HG02943 (cell line): ENCODE data around the gene DTX2.
"Not testable (repeated sequence)": the region's sequence is repeated elsewhere in the genome, so short reads cannot be mapped to it uniquely, and the experiment has no call there.

Experiments used
- ATAC-seq: cut with Tn5 transposase; IDR thresholded peaks from one replicate; pipeline ENCODE4 v1.9.1; 2021; ENCODE audit warnings: mild to moderate bottlenecking, low read depth, moderate library complexity; ENCODE audit not compliant: unreplicated experiment

The DTX2 gene

DNA sequence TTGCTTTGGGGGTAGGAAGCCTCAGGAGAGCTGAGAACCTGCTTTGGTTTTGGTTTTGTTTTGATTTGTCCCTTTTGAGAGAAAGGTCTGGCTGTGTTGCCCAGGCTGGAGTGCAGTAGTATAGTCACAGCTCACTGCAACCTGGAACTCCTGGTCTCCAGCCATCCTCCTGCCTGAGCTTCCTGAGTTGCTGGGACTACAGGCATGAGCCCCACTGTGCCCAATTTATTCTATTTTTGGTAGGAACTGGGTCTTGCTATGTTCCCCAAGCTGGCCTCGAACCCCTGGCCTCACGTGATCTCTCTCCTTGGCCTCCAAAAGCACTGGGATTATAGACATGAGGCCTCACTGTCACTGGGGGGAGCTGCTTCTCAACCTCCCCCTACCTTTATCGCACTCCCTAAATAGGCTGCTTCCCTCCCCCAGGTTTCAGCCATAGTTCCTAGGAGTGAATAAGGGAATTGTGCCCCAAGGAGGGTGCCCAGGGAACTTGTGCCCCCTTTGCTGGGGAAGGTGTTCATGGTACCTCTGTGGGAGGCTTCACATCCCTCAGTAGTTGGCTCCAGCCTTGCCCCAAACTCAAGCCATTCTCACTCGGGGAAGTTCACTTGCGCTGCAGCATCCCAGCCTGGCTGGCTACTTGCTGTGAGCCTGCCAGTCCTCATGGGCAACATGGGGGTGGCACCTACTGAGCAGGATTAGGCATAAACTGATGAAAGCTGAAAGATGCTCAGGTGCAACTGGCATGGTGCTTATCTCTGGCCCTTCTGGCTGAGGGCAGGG lies 18.7 kb upstream of the DTX2 start:
- not testable (repeated sequence) for ATAC-seq

DNA sequence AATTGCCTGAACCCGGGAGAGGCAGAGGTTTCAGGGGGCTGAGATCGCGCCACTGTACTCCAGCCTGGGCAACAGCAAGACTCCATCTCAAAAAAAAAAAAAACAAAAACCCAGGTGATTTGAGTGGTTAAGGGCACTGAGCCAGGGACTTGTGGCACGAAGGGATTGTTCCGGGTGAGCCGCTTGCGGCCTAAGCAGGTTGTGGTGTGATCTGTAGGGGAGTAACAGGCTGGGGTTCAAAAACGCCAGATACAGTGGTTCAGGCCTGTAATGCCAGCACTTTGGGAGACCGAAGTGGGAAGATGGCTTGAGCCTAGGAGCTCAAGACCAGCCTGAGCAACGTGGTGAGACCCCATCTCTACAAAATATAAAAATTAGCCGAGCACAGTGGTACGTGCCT lies 17.7 kb upstream of the DTX2 start:
- ATAC-seq, result not testable (repeated sequence)

- peak; percentile 83 for ATAC-seq
Measured at GRCh38 chr7:76445577-76446008, 15.9 kb upstream of the DTX2 start.

GRCh38 chr7:76457017-76457416 lies 4.5 kb upstream of the DTX2 start:
- not testable (repeated sequence) for ATAC-seq

DNA sequence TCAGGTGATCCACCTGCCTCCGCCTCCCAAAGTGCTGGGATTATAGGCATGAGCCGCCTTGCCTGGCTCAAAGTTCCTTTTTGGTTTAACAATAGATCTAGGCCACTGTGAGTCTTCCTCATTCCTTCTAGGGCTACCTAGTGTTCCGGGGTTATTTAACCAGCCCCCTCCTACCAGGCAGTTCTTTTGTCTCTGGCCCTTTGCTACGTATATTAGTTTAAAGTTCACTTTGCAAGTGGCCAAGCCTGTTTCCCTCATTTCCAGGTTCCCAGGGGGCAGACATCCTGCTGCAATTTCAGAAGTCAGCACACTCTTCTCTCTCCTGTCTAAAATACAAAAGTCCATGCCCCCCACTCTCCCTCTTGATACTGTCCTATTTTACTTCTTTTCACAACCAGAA lies 3.0 kb upstream of the DTX2 start:
- not testable (repeated sequence) for ATAC-seq

- not testable (repeated sequence) for ATAC-seq
Measured at GRCh38 chr7:76460767-76461166, 742 bp upstream of the DTX2 start.

DNA sequence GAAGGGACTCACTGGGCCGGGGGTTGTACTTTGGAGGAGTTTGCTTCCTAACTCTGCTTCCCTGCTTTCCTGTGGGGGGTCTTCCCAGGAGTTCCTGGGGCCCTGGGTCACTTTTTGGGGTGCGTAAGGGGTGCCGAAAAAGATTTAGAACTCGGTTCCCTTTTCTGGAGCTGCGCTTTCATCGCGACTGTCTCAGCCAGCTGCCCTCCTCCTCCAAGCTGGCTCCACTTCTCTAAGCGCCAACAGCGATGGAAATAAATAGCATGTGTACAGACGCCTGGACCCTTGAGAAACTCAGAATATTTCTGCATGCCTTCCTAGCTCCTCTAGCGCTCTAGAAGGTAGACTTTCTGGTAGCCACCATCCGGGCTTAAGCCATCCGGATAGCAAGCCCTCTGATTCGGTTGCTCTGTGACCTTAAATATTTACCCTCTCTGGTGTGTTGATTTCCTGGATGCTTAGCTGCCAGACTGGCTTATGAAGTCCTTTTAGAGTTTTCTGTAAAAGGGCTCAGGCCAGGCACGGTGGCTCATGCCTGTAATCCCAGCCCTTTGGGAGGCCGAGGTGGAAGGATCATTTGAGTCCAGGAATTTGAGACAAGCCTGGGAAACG lies 868 bp downstream of the DTX2 start:
- not testable (repeated sequence) for ATAC-seq

GRCh38 chr7:76464959-76465358 lies 3.5 kb downstream of the DTX2 start:
- ATAC-seq, result not testable (repeated sequence)

GRCh38 chr7:76465950-76466349 lies 4.4 kb downstream of the DTX2 start:
- ATAC-seq, result not testable (repeated sequence)

DNA sequence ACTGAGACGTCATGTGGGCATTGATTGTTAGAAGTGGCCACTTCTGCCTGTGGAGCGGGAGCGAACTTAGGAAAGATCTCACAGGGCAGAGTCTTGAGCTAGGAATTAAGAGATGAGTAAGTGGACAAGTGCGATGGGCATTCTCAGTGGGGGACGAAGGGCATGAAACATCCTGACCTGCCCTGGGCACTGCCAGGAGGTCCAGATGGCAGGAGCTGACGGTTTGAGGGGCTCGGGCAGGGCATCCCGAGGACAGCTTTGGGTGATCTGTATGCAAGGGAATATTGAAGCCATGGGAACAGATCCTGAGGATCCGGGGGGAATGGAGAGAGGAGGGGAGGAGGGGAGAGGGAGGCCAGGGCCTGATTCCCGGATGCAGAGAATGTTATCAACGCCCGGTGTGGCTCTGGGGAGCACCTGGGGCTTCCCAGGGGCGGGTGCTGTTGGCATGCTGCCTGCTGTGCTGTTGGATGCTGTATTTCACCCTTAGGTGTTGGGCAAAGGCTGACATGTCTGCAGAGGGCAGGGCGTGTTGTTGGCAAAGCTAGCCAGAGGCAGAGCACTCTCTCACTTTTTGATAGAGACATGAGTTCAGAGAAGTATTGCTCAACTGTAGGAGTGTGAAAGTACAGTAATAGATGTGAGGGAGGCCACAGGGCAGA lies 6.4 kb downstream of the DTX2 start:
- not testable (repeated sequence) for ATAC-seq

- ATAC-seq, result not testable (repeated sequence)
Measured at GRCh38 chr7:76471556-76472221, 10.2 kb downstream of the DTX2 start.

DNA sequence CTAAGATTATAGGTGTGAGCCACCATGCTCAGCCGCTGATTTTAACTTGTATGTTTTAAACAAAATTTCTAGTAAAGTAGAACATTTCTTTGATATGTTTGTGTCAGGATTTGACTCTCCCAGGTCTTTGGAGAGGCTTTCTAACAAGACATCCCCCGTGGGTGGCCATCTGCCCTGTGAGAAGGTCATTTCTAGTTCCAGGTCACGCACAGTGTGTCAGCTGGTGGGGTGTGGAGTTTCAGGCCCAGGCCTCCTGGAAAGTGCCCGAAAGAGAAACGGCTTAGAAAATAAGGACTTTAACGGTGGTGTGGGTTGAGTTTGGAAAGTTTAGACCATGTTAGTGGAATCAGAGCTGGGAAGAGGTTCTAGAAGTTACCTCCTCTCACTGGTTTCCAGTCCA lies 11.6 kb downstream of the DTX2 start:
- not testable (repeated sequence) for ATAC-seq

- ATAC-seq, result not testable (repeated sequence)
Measured at GRCh38 chr7:76476280-76476679, 14.8 kb downstream of the DTX2 start.

DNA sequence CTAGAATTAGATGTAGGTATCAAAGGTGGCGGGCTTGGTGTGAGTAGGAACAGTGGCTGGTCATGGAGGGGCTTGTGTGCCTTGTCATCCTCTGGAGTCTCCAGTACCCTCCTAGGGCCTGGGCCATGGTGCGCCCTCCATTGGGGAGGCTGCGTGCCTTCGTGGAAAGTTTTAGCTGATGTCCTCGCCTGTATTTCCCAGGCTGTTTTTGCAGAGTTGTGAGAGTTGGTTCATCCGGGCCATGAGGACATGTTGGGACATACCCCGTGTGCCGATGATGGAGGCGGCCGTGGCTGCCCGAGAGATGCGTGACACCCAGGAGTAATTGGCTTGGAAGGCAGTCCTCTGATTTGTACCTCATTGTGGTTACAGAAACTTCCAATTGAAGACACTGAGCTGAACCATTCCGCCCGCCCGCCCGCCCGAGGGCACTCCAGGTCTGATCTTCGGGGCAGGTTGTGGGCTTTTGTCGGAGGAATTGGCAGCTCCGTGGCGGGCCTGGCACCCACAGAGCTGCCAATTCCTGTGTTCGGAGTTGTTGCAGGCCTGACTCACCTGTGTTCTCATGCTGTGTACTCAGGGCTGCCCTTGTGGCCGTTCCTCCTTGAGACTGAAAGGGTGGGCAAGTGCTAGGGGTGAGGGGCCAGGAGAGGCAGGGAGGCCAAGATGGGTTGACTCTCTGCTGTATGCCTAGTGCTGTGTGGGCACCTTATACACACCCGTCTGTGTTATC lies 15.4 kb downstream of the DTX2 start:
- ATAC-seq, result not testable (repeated sequence)

- not testable (repeated sequence) for ATAC-seq
Measured at GRCh38 chr7:76479628-76480027, 18.1 kb downstream of the DTX2 start.

GRCh38 chr7:76480403-76481253 lies 19.1 kb downstream of the DTX2 start:
- not testable (repeated sequence) for ATAC-seq

GRCh38 chr7:76482660-76483059 lies 21.2 kb downstream of the DTX2 start:
- ATAC-seq, result not testable (repeated sequence)

DNA sequence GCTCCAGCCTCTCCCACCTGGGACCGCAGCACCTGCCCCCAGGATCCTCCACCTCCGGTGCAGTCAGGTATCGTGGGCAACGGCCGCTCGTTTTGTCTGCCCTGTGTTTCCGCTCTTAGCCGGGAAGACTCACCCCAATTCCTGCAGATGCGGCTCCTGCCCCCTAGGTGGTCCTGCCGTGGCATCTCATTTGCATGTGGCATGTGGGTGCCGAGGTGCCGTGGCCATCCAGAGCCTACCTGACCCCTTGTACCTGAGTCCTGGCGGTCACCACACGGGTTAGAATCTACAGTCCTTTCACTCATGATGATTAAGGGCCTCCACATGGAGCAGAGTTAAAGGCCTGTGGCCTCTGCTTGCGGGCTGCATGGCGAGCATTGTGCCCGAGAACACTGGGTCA lies 21.6 kb downstream of the DTX2 start:
- not testable (repeated sequence) for ATAC-seq

DNA sequence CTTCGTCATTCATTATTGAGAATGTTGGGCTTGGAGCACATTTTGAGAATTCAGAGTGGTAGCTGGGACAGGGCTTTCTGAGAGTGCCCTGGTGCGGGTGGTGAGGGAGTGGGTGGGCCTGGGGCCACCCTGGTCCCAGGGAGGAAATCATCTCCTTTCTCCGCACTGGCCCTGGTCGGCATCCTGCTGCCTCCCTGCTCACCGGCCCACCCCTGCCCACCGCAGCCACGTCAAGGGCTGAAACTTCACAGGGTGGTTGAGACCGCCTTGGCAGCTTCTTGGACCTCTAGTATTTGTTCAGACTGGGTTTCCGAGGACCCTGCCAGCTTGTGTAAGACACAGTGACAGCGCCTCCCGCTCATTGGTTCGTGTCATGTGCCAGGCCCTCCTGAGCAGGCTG lies 22.9 kb downstream of the DTX2 start:
- not testable (repeated sequence) for ATAC-seq
